Central memory CD8-positive, alpha-beta T cell (primary cell): ENCODE results near the gene C1orf141.
A peak's percentile ranks its signal among the peaks of the same experiment; 100 is the strongest.

Experiments used
- ATAC-seq: fragments of 150-1000 bp; cut with Tn5 transposase; replicated peaks from 2 replicates; pipeline ENCODE4 v1.10.0; 2022; ENCODE audit warnings: mild to moderate bottlenecking, moderate FRiP score, moderate number of reproducible peaks; ENCODE audit not compliant: poor library complexity, severe bottlenecking; ENCODE audit errors: extremely low read depth
- DNase-seq, 2 donors: peaks; one replicate each; pipeline ENCODE4 v3.0.0; 2021; ENCODE audit warnings: low spot score in 2 of 2
- H3K27ac Mint-ChIP-seq: one replicate; pipeline ENCODE4 v1.8.0; 2022; ENCODE audit warnings: low read depth, mild to moderate bottlenecking, moderate library complexity, mixed read lengths
- H3K27me3 Mint-ChIP-seq: one replicate; pipeline ENCODE4 v1.8.0; 2022; ENCODE audit warnings: mixed read lengths
- H3K36me3 Mint-ChIP-seq: one replicate; pipeline ENCODE4 v1.8.0; 2022; ENCODE audit warnings: mild to moderate bottlenecking, moderate library complexity, mixed read lengths; ENCODE audit not compliant: insufficient read depth
- H3K4me1 Mint-ChIP-seq: one replicate; pipeline ENCODE4 v1.8.0; 2022; ENCODE audit warnings: mixed read lengths
- H3K4me3 Mint-ChIP-seq: one replicate; pipeline ENCODE4 v1.8.0; 2022; ENCODE audit warnings: mild to moderate bottlenecking, moderate library complexity, mixed read lengths
- H3K9me3 Mint-ChIP-seq: one replicate; pipeline ENCODE4 v1.8.0; 2022; ENCODE audit warnings: mixed read lengths

C1orf141 gene

GRCh38 chr1:67062412-67062811 lies 72.4 kb downstream of the C1orf141 start:
- no peak overlapping the region for H3K27ac Mint-ChIP-seq
- H3K36me3 Mint-ChIP-seq, result no peaks in the 10 kb centered on the region
- H3K9me3 Mint-ChIP-seq, result no peaks in the 10 kb centered on the region
- peaks cover 19% of the 10 kb centered on the region for H3K27me3 Mint-ChIP-seq
- DNase-seq (no peak), ATAC-seq (no peak)
- no peak overlapping the region for H3K4me3 Mint-ChIP-seq
- H3K4me1 Mint-ChIP-seq, result no peaks in the 10 kb centered on the region

- ATAC-seq, result no peak
- Mint-ChIP-seq H3K9me3 (no peaks in the 10 kb centered on the region), H3K27ac (no peak overlapping the region), H3K36me3 (no peaks in the 10 kb centered on the region), H3K4me1 (no peaks in the 10 kb centered on the region), H3K27me3 (peaks cover 14% of the 10 kb centered on the region), H3K4me3 (no peak overlapping the region)
- no peak for DNase-seq
Measured at GRCh38 chr1:67061266-67061665, 73.5 kb downstream of the C1orf141 start.

DNA sequence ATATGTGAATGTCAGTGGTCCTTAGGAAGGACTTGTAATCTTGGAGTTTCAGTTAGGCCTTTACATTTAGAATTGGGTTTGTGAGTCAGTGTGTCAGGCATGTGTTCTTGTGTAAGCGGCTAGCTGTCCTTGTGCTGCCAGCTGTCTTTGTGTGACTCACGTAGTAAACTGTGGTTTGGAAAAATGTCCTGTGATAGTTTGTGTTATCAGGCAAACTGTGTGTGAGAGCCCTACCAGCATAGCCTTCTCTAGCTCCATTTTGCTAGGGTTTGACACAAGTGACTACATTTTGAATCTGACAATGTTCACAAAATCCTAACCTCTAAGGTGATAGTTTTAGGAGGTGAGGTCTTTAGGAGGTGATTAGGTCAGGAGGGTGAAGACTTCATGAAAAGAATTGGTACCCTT lies 74.0 kb downstream of the C1orf141 start:
- Mint-ChIP-seq H3K36me3 (no peaks in the 10 kb centered on the region), H3K4me3 (no peak overlapping the region), H3K4me1 (no peaks in the 10 kb centered on the region), H3K27ac (no peak overlapping the region), H3K9me3 (no peaks in the 10 kb centered on the region), H3K27me3 (peaks cover 14% of the 10 kb centered on the region)
- DNase-seq, result no peak
- no peak for ATAC-seq

- no peaks in the 10 kb centered on the region for H3K27me3 Mint-ChIP-seq
- H3K9me3 Mint-ChIP-seq, result no peaks in the 10 kb centered on the region
- H3K4me1 Mint-ChIP-seq, result no peaks in the 10 kb centered on the region
- no peaks in the 10 kb centered on the region for H3K36me3 Mint-ChIP-seq
- no peak for DNase-seq
- no peak overlapping the region for H3K4me3 Mint-ChIP-seq
- H3K27ac Mint-ChIP-seq, result no peak overlapping the region
- no peak for ATAC-seq
Measured at GRCh38 chr1:67059346-67059745, 75.4 kb downstream of the C1orf141 start.

GRCh38 chr1:67058761-67059160 lies 76.0 kb downstream of the C1orf141 start:
- no peak for DNase-seq
- no peaks in the 10 kb centered on the region for H3K9me3 Mint-ChIP-seq
- ATAC-seq, result no peak

DNA sequence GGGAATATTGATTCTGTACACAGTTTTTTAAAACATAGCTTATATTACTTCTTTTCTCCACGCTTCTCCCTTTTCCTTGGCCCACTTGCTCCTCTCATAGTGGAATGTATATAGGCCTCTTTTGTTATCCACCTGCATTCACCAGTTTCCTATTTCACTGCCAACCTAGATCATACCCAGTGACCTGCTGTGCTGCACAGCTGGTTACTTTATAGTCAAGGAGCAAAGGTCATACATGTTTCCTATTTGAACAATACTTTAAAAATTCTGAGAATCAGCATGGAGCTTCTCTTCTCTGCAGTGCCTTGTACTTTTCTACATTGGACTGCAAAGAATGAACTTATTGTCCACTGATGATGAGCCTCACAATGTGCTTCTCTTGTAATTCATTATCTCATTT lies 76.5 kb downstream of the C1orf141 start:
- H3K4me1 Mint-ChIP-seq, result peaks cover under 1% of the 10 kb centered on the region
- H3K4me3 Mint-ChIP-seq, result no peak overlapping the region
- no peak overlapping the region for H3K27ac Mint-ChIP-seq
- H3K9me3 Mint-ChIP-seq, result no peaks in the 10 kb centered on the region
- ATAC-seq (no peak), DNase-seq (no peak)
- no peaks in the 10 kb centered on the region for H3K27me3 Mint-ChIP-seq
- peaks cover 3% of the 10 kb centered on the region for H3K36me3 Mint-ChIP-seq

More at GRCh38 chr1:67058761-67059160, 76.0 kb downstream of the C1orf141 start:
- Mint-ChIP-seq H3K4me3 (no peak overlapping the region), H3K27me3 (no peaks in the 10 kb centered on the region), H3K4me1 (no peaks in the 10 kb centered on the region), H3K27ac (no peak overlapping the region), H3K36me3 (peaks cover 2% of the 10 kb centered on the region)

DNA sequence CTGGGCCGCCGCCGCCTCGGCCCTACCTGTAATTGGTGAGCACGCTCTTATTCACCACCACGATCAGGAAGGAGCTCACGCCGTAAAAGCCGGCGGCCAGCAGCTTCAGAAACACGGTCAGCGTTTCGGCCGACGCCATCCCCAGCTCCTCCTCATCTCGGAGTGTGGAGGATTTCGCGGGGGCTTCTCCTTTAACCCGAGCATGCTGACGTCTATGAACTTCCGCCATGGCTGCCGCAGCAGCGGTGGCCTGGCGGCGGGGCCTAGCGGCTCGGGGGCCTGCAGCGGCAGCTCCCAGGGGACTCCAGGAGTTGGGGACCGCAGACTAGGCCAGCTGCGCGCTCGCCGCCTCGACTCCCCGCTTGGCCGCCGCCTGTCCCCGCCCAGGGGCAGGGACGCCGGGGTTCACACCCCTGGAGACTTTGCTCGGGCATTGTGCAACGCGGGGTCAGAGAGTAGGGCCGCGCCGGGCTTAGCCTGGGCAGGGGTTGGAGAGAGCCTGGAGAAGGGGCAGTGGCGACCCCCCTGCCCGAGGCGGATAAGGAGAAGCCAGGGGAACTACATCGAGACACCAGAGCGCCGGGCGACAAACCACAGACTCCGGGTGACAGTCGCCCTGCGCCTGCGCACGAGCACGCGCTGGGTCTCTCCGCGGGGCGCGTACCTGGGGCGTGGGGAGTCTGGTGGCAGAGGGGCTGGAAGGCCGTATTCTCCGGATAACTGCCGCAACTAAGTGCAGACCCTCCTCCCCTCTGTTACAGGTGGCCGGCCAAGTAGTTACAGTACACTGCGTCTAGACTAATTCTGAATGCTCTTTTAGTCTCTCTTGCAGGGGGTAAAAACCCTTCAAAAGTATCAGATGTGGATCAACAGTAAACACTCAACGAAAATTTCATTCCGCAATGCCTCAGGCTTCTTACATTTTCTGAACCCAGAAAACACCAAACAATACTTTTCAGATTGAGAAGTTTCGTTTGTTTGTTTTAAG lies 80.7 kb downstream of the C1orf141 start, which contains the start of gene SLC35D1:
TSS of gene SLC35D1 (minus strand) at position 364 of the 988 bp plus-strand sequence. CDS start at position 229, 135 bp downstream.
- peaks cover 12% of the 10 kb centered on the region for H3K36me3 Mint-ChIP-seq
- ATAC-seq (peak; percentile 82), DNase-seq (peak; percentile 58 to 65)
- H3K4me3 Mint-ChIP-seq, result peak within 1 kb of the TSS; percentile 76
- peak within 1 kb of the TSS; percentile 96 for H3K27ac Mint-ChIP-seq
- H3K27me3 Mint-ChIP-seq, result no peaks in the 10 kb centered on the region
- peaks cover 24% of the 10 kb centered on the region for H3K4me1 Mint-ChIP-seq
- no peaks in the 10 kb centered on the region for H3K9me3 Mint-ChIP-seq

DNA sequence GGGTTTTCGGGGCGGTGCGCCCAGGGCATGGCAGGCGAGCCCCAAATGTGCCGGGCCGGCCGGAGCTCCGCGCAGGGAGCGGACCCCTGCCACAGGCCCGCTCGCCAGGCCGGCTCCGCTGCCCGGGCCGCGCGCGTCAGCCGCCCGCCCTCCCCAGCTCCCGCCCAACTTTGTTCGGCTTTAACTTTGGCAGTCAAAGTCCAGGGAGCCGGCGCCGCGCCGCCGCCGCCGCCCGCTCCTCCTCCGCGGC lies 81.3 kb downstream of the C1orf141 start:
- peak; percentile 50 for ATAC-seq
- Mint-ChIP-seq H3K4me1 (peaks cover 24% of the 10 kb centered on the region), H3K27me3 (no peaks in the 10 kb centered on the region), H3K4me3 (peak overlapping the region; percentile 76), H3K9me3 (no peaks in the 10 kb centered on the region), H3K27ac (peak overlapping the region; percentile 96), H3K36me3 (peaks cover 15% of the 10 kb centered on the region)
- no peak for DNase-seq

DNA sequence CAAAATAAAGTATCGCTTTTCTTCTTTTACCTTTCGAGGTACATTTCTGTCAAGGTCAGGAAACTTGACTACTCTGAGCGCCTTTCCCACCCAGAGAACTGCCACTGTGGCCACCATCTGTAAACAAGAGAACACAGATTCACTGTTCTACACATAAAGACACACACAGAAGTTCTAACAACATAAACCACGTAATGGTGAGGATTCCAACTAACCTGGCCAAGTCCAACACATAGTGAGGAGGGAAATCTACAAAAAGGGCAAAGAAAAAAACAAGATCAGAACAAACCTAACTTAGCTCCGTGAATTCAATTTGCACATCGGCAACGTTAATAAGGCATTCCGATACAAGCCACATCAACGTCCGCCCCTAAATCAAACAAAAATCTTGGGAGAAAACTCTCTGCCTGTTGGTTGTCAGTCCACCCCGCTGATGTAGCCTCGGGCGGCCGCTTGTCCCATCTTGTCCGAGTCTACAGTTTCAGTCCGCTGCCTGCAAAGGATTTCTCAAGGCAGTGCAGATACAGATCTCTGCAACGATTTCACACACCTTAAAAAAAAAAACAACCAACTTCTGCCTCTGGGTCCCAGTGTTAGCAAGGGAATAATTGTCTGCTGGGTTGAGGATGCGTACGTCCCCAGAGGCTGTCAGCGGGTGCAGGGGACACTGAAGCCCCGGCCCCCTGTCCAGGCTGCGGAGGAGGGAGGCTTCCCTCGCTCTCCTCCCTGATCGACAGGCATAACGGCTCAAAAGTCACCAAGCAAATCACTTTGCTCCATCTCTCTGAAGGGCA lies 81.8 kb downstream of the C1orf141 start:
- H3K9me3 Mint-ChIP-seq, result no peaks in the 10 kb centered on the region
- H3K4me1 Mint-ChIP-seq, result peaks cover 24% of the 10 kb centered on the region
- peak overlapping the region; percentile 76 for H3K4me3 Mint-ChIP-seq
- no peaks in the 10 kb centered on the region for H3K27me3 Mint-ChIP-seq
- peak; percentile 23 to 33 for DNase-seq
- ATAC-seq, result peak; percentile 31
- peaks cover 15% of the 10 kb centered on the region for H3K36me3 Mint-ChIP-seq
- H3K27ac Mint-ChIP-seq, result peak overlapping the region; percentile 96

DNA sequence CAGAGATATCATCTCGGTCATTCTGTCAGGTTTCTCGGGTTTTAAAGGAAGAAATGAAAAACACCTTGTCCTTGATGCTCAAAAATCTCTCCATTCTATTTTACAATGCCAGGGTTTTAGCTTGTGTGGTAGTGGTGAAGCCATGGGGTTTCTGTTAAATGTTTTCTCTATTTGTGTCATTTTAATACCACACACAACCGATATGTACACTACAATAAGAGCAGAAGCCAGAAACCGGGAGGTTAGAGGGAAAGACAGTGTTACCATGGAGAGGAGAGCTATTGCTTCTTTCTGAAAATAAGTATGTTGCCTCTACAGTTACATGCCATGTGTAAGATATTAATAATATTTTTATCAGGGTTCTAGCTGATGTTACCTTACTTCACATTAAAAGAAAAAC lies 83.6 kb downstream of the C1orf141 start:
- Mint-ChIP-seq H3K4me1 (peaks cover 29% of the 10 kb centered on the region), H3K27me3 (no peaks in the 10 kb centered on the region), H3K27ac (no peak overlapping the region), H3K36me3 (peaks cover 26% of the 10 kb centered on the region), H3K9me3 (no peaks in the 10 kb centered on the region), H3K4me3 (no peak overlapping the region)
- no peak for ATAC-seq
- no peak for DNase-seq

- ATAC-seq, result no peak
- Mint-ChIP-seq H3K27me3 (no peaks in the 10 kb centered on the region), H3K4me1 (peaks cover 15% of the 10 kb centered on the region), H3K36me3 (peaks cover 50% of the 10 kb centered on the region), H3K9me3 (no peaks in the 10 kb centered on the region), H3K4me3 (no peak overlapping the region), H3K27ac (no peak overlapping the region)
- DNase-seq, result no peak
Measured at GRCh38 chr1:67044631-67045270, 90.0 kb downstream of the C1orf141 start.

DNA sequence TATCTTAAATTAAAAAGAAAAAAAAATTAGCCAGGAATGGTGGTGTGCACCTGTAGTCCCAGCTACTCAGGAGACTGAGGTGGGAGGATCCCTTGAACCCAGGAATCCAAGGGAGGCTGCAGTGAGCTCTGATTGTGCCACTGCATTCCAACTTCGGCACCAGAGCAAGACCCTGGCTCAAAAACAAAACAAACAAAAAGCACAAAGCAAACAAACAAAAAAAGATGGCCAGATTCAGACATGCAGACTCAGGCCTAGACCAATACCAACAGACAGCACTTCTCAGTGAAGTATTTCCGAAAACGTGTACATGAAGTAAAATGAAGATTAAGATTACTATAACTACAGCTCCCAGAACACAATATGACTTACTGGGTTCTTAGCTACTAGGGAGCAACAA lies 91.4 kb downstream of the C1orf141 start:
- H3K9me3 Mint-ChIP-seq, result no peaks in the 10 kb centered on the region
- no peak overlapping the region for H3K4me3 Mint-ChIP-seq
- H3K4me1 Mint-ChIP-seq, result peaks cover 15% of the 10 kb centered on the region
- no peak for DNase-seq
- H3K27me3 Mint-ChIP-seq, result no peaks in the 10 kb centered on the region
- ATAC-seq, result no peak
- no peak overlapping the region for H3K27ac Mint-ChIP-seq
- H3K36me3 Mint-ChIP-seq, result peaks cover 53% of the 10 kb centered on the region
